SJSA1 (cell line): Measurements from ENCODE around the gene PROB1. TPM values are rescaled to one million over a fixed set of nuclear protein-coding genes. Genes with fewer than 3 reads are reported as not detected.
"Not testable (repeated sequence)": the region's sequence is repeated elsewhere in the genome, so short reads cannot be mapped to it uniquely, and the experiment has no call there.

ENCODE experiments used
- DNase-seq, 2 experiments: peaks; one replicate each; pipeline ENCODE4 v3.0.0-alpha.2; 2015 to 2020; ENCODE audit warnings: low spot score in 2 of 2, low read depth in 1 of 2
- H3K27ac ChIP-seq: fragments of 250-450 bp; sonication (Bioruptor Pico); 2 replicates; pipeline ENCODE4 v1.5.1; 2020; ENCODE audit warnings: mild to moderate bottlenecking, moderate library complexity
- H3K27me3 ChIP-seq: fragments of 250-450 bp; sonication (Bioruptor Pico); replicated peaks from 2 replicates; pipeline ENCODE4 v1.5.1; 2020; ENCODE audit warnings: mild to moderate bottlenecking, moderate library complexity
- H3K36me3 ChIP-seq: fragments of 250-450 bp; sonication (Bioruptor Pico); 2 replicates; pipeline ENCODE4 v1.5.1; 2020; ENCODE audit warnings: mild to moderate bottlenecking
- H3K4me1 ChIP-seq: fragments of 250-450 bp; sonication (Bioruptor Pico); replicated peaks from 2 replicates; pipeline ENCODE4 v1.6.1; 2021; ENCODE audit warnings: mild to moderate bottlenecking
- H3K4me3 ChIP-seq: fragments of 250-450 bp; sonication (Bioruptor Pico); 2 replicates; pipeline ENCODE4 v1.5.1; 2020; ENCODE audit warnings: mild to moderate bottlenecking
- H3K9me3 ChIP-seq: fragments of 250-450 bp; sonication (Bioruptor Pico); replicated peaks from 2 replicates; pipeline ENCODE4 v1.5.1; 2020; ENCODE audit warnings: mild to moderate bottlenecking
- total RNA-seq: library from RNA; depleted of rRNA; stranded (reverse); fragments of >200 nt; shearing (Covaris generic); gene quantifications from 2 replicates; pipeline ENCODE4 v1.2.3, GENCODE V29; 2014

The PROB1 gene
- total RNA-seq, 1 experiment from 2014 or later = 0.58 TPM

GRCh38 chr5:139392678-139393496 lies 2.0 kb downstream of the PROB1 start:
- Histone ChIP-seq H3K27ac (peak overlapping the region; percentile 8; the same call in 1 of the 2 replicates), H3K4me1 (peaks cover 32% of the 10 kb centered on the region), H3K27me3 (peaks cover 14% of the 10 kb centered on the region), H3K9me3 (peaks cover 15% of the 10 kb centered on the region), H3K36me3 (no peaks in the 10 kb centered on the region), H3K4me3 (peak overlapping the region; percentile 44)
- peak; percentile 69 to 86 for DNase-seq

- no peaks in the 10 kb centered on the region for H3K36me3 ChIP-seq
- H3K9me3 ChIP-seq = peaks cover 15% of the 10 kb centered on the region
- H3K4me1 ChIP-seq = peaks cover 32% of the 10 kb centered on the region
- peak overlapping the region; percentile 44 for H3K4me3 ChIP-seq
- no peak for DNase-seq
- H3K27me3 ChIP-seq = peaks cover 14% of the 10 kb centered on the region
- no peak overlapping the region for H3K27ac ChIP-seq
Observed at GRCh38 chr5:139392324-139392677, 2.6 kb downstream of the PROB1 start.

- peaks cover 32% of the 10 kb centered on the region for H3K4me1 ChIP-seq
- H3K36me3 ChIP-seq = no peaks in the 10 kb centered on the region
- no peak overlapping the region for H3K4me3 ChIP-seq
- no peak overlapping the region for H3K27ac ChIP-seq
- peaks cover 14% of the 10 kb centered on the region for H3K27me3 ChIP-seq
- DNase-seq = no peak
- H3K9me3 ChIP-seq = peaks cover 15% of the 10 kb centered on the region
Observed at GRCh38 chr5:139391570-139392323, 3.2 kb downstream of the PROB1 start.

GRCh38 chr5:139390639-139391569 lies 4.0 kb downstream of the PROB1 start:
- H3K36me3 ChIP-seq = no peaks in the 10 kb centered on the region
- H3K4me3 ChIP-seq = no peak overlapping the region
- peaks cover 14% of the 10 kb centered on the region for H3K27me3 ChIP-seq
- peaks cover 15% of the 10 kb centered on the region for H3K9me3 ChIP-seq
- no peak overlapping the region for H3K27ac ChIP-seq
- no peak for DNase-seq
- peaks cover 32% of the 10 kb centered on the region for H3K4me1 ChIP-seq

GRCh38 chr5:139389701-139390638 lies 4.9 kb downstream of the PROB1 start, which contains the start of gene MZB1:
TSS of gene MZB1 (minus strand) at chr5:139389913. CDS start at chr5:139389856, 57 bp downstream.
- H3K27me3 ChIP-seq = peaks cover 14% of the 10 kb centered on the region
- peaks cover 40% of the 10 kb centered on the region for H3K4me1 ChIP-seq
- H3K9me3 ChIP-seq = peaks cover 15% of the 10 kb centered on the region
- DNase-seq = no peak
- H3K27ac ChIP-seq = no peak within 1 kb of the TSS
- no peak within 1 kb of the TSS for H3K4me3 ChIP-seq
- no peaks in the 10 kb centered on the region for H3K36me3 ChIP-seq

- peaks cover 30% of the 10 kb centered on the region for H3K4me1 ChIP-seq
- peaks cover 8% of the 10 kb centered on the region; the same call in 1 of the 2 replicates for H3K9me3 ChIP-seq
- no peaks in the 10 kb centered on the region for H3K36me3 ChIP-seq
- no peak for DNase-seq
- H3K27ac ChIP-seq = no peak overlapping the region
- H3K27me3 ChIP-seq = peaks cover under 1% of the 10 kb centered on the region; the same call in 1 of the 2 replicates
- H3K4me3 ChIP-seq = no peak overlapping the region
Observed at GRCh38 chr5:139388198-139388821, 6.6 kb downstream of the PROB1 start.

- Histone ChIP-seq H3K36me3 (no peaks in the 10 kb centered on the region), H3K4me3 (no peak overlapping the region), H3K9me3 (peaks cover 8% of the 10 kb centered on the region; the same call in 1 of the 2 replicates), H3K4me1 (peaks cover 24% of the 10 kb centered on the region), H3K27me3 (no peaks in the 10 kb centered on the region), H3K27ac (no peak overlapping the region)
- no peak for DNase-seq
Observed at GRCh38 chr5:139387611-139388197, 7.2 kb downstream of the PROB1 start.

- H3K4me3 ChIP-seq, H3K27ac ChIP-seq, H3K27me3 ChIP-seq, DNase-seq, H3K9me3 ChIP-seq, H3K36me3 ChIP-seq: not testable (repeated sequence)
- peaks cover 17% of the 10 kb centered on the region for H3K4me1 ChIP-seq
Observed at GRCh38 chr5:139386956-139387355, 7.9 kb downstream of the PROB1 start.

GRCh38 chr5:139386050-139386438 lies 8.9 kb downstream of the PROB1 start:
- Histone ChIP-seq H3K9me3 (no peaks in the 10 kb centered on the region; the same call in 1 of the 2 replicates), H3K27me3 (no peaks in the 10 kb centered on the region), H3K36me3 (no peaks in the 10 kb centered on the region), H3K27ac (no peak overlapping the region), H3K4me1 (peaks cover 10% of the 10 kb centered on the region), H3K4me3 (no peak overlapping the region)
- DNase-seq = no peak

- Histone ChIP-seq H3K27me3 (no peaks in the 10 kb centered on the region), H3K4me1 (peaks cover 10% of the 10 kb centered on the region), H3K4me3 (peak overlapping the region; percentile 18), H3K27ac (no peak overlapping the region), H3K9me3 (no peaks in the 10 kb centered on the region; the same call in 1 of the 2 replicates), H3K36me3 (no peaks in the 10 kb centered on the region)
- DNase-seq = peak in 1 of 2 experiments; percentile 40
Observed at GRCh38 chr5:139385061-139386049, 9.5 kb downstream of the PROB1 start.

GRCh38 chr5:139384591-139385051 lies 10.3 kb downstream of the PROB1 start:
- Histone ChIP-seq H3K27me3 (no peaks in the 10 kb centered on the region), H3K27ac (no peak overlapping the region), H3K4me3 (no peak overlapping the region; the same call in 1 of the 2 replicates), H3K4me1 (peaks cover 10% of the 10 kb centered on the region), H3K36me3 (no peaks in the 10 kb centered on the region), H3K9me3 (no peaks in the 10 kb centered on the region; the same call in 1 of the 2 replicates)
- DNase-seq = no peak
